Spleen (tissue), 13 donors: ENCODE measurements around the gene METRNL. TPM values are rescaled to one million over a fixed set of nuclear protein-coding genes. Genes with fewer than 3 reads are reported as not detected.
"Not testable (repeated sequence)": the region's sequence is repeated elsewhere in the genome, so short reads cannot be mapped to it uniquely, and the experiment has no call there.

Experiments used
- DNase-seq: peaks from one replicate; pipeline ENCODE4 v3.0.0-alpha.2; 2020
- H3K27ac ChIP-seq, 8 donors: fragments of 200-600 bp; sonication (generic) in 7 of 8; 1 replicate in 4 of 8; 2 replicates in 4 of 8; pipeline versions ENCODE4 v1.5.0 to v1.8.0; 2016 to 2021; ENCODE audit warnings: inconsistent platforms in 4 of 8, mild to moderate bottlenecking in 4 of 8, moderate library complexity in 1 of 8
- H3K27me3 ChIP-seq, 7 donors: fragments of 200-600 bp; sonication (generic) in 6 of 7; replicated peaks in 1 of 7; 1 replicate in 4 of 7; 2 replicates in 3 of 7; pipeline versions ENCODE4 v1.5.0 to v1.8.0; 2016 to 2021; ENCODE audit warnings: inconsistent platforms in 3 of 7, mild to moderate bottlenecking in 1 of 7
- H3K36me3 ChIP-seq, 6 donors: fragments of 200-600 bp; sonication (generic) in 5 of 6; 1 replicate in 4 of 6; 2 replicates in 2 of 6; pipeline versions ENCODE4 v1.5.0 to v1.8.0; 2016 to 2021; ENCODE audit warnings: inconsistent platforms in 2 of 6
- H3K4me1 ChIP-seq, 6 donors: fragments of 200-600 bp; sonication (generic) in 5 of 6; 1 replicate in 3 of 6; 2 replicates in 3 of 6; pipeline versions ENCODE4 v1.5.0 to v1.8.0; 2016 to 2021; ENCODE audit warnings: inconsistent platforms in 3 of 6
- H3K4me3 ChIP-seq, 8 donors: fragments of 200-600 bp; sonication (generic) in 7 of 8; 1 replicate in 4 of 8; 2 replicates in 4 of 8; pipeline versions ENCODE4 v1.5.0 to v1.8.0; 2016 to 2021; ENCODE audit warnings: inconsistent platforms in 4 of 8, mild to moderate bottlenecking in 4 of 8, moderate library complexity in 2 of 8
- H3K9me3 ChIP-seq, 8 donors: fragments of 200-600 bp; sonication (generic) in 7 of 8; 1 replicate in 4 of 8; 2 replicates in 4 of 8; pipeline versions ENCODE4 v1.5.0 to v1.8.0; 2016 to 2021; ENCODE audit warnings: inconsistent platforms in 4 of 8
- POLR2A ChIP-seq, 3 donors: fragments of 450-650 bp; IDR thresholded peaks; one replicate each; pipeline ENCODE4 v1.5.1; 2017; ENCODE audit warnings: antibody characterized with exemption in 3 of 3, mild to moderate bottlenecking in 1 of 3
- POLR2AphosphoS5 ChIP-seq, 3 donors: sonication (generic); formaldehyde crosslinking; IDR thresholded peaks; one replicate each; pipeline ENCODE4 v1.5.1; 2017; ENCODE audit warnings: antibody characterized with exemption in 3 of 3
- WGBS, 5 donors: extraction: QIAGEN DNeasy Blood & Tissue Kit in 3 of 5; methylation state at CpG; one replicate each; pipeline versions ENCODE4 v1.1.5 to v1.1.7; 2013 to 2018; 5-methylcytosine and 5-hydroxymethylcytosine counted together
- intact Hi-C: fragments of 100-400 bp; cut with DNase I; formaldehyde crosslinking; loops from one replicate; pipeline ENCODE4 v1.15.0; 2023; ENCODE audit warnings: low total_unique reads
- long read RNA-seq, 2 donors: transcript quantifications; one replicate each; lab custom pipeline, GENCODE V29; 2026
- polyA plus RNA-seq, 3 donors: library from polyadenylated mRNA; stranded (reverse); fragments of 200-250 nt; gene quantifications; one replicate each; pipeline ENCODE4 v1.2.1, GENCODE V29; 2013
- total RNA-seq, 7 donors: library from RNA; depleted of rRNA in 3 of 7; stranded (reverse); fragments of >200 nt in 3 of 7; fragmentation: NEBNext Ultra II Directional in 4 of 7; extraction: Animal tissue kit (Norgen Biotek cat#: 25700) in 4 of 7; gene quantifications; one replicate each; pipeline versions ENCODE4 v1.1.0 to v1.2.1, GENCODE V29; 2016 to 2021
- TF ChIP-seq, protein P1 (sequence below), 11 experiments: fragments of 200-600 bp in 7 of 11; fragments of 450-650 bp in 4 of 11; sonication (generic) in 4 of 11; IDR thresholded peaks in 8 of 11; conservative IDR thresholded peaks in 3 of 11; 1 replicate in 7 of 11; 2 replicates in 4 of 11; pipeline versions ENCODE4 v1.4.0 to v1.8.0; 2016 to 2021; ENCODE audit warnings: antibody characterized with exemption in 11 of 11, inconsistent platforms in 4 of 11, mild to moderate bottlenecking in 1 of 11
- donor health status: healthy with polysubstance abuse.
- donor health status: DM: no; HTN: no; CAD: no; lungs with moderate emphysema.
- donor health status: DM: no; HTN: no; CAD: no.
- donor health status: Bipolar disorder and iron deficiency.
- donor health status: healthy.
- donor health status: DM: no; HTN: no; CAD: no.
- donor health status: DM: yes; HTN: yes; CAD: no.

Gene METRNL, protein sequence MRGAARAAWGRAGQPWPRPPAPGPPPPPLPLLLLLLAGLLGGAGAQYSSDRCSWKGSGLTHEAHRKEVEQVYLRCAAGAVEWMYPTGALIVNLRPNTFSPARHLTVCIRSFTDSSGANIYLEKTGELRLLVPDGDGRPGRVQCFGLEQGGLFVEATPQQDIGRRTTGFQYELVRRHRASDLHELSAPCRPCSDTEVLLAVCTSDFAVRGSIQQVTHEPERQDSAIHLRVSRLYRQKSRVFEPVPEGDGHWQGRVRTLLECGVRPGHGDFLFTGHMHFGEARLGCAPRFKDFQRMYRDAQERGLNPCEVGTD
- 10 to 100 TPM; 14.7 to 51.2 (median 38.5) TPM for total RNA-seq
- 10 to 100 TPM; 15.3 to 26.5 (median 21.8) TPM for polyA plus RNA-seq
- long read RNA-seq, donor 1, transcript METRNL-201 (4 exons, 1,605 nt) = major isoform, 5 of 7 reads
- long read RNA-seq, donor 1, partial matches to known transcripts = 0 of 7 reads
- long read RNA-seq, donor 1, other reads (novel, unspliced or antisense) = 0 of 7 reads
- long read RNA-seq, donor 2, transcript METRNL-201 (4 exons, 1,605 nt) = major isoform, 5 of 7 reads
- long read RNA-seq, donor 2, partial matches to known transcripts = 0 of 7 reads
- long read RNA-seq, donor 2, other reads (novel, unspliced or antisense) = 0 of 7 reads

DNA sequence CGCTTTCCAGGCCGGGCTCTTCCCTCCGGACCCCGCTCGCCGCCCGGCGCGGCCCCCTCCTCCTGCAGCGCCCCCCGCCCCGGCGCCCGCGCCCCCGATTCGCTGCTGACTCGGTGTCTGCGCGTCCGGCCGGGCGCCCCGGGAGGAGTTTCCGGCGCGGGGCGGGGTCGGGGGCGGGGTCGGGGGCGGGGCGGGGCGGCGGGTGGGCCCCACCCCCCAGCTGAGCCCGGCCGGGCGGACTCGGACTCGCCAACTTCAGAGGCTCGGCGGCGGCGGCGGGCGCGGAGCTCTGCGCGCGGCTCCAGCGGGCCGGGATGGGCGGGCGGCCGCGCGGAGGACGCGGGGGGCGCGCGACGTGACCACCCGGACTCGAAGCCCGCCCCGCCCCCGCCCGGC lies at the start of gene METRNL:
Gene METRNL, plus strand, starts transcription at position 258 of the 396 bp plus-strand sequence. CDS start 207 bp downstream, outside the sequence.
- Histone ChIP-seq H3K36me3 (no peaks in the 10 kb centered on the region), H3K9me3 (no peaks in the 10 kb centered on the region), H3K4me3 (peak within 1 kb of the TSS; percentile 52 to 84 (median 66)), H3K27me3 (peaks cover 0 to 45% (median 5%) of the 10 kb centered on the region in 7 donors), H3K27ac (peak within 1 kb of the TSS; percentile 42 to 91 (median 76)), H3K4me1 (peaks cover 13 to 62% (median 43%) of the 10 kb centered on the region in 6 donors)
- intact Hi-C loops = no loop called here
- 0 to 1% (median 1%) methylated on average over 1 to 69 of the region's 69 CpGs for WGBS, 5 donors
- peak; percentile 94 for DNase-seq
- peak in 1 of 3 donors; percentile 87 for TF ChIP-seq POLR2A (IDR thresholded peaks at IDR 0.05)
- TF ChIP-seq, protein P1, sequence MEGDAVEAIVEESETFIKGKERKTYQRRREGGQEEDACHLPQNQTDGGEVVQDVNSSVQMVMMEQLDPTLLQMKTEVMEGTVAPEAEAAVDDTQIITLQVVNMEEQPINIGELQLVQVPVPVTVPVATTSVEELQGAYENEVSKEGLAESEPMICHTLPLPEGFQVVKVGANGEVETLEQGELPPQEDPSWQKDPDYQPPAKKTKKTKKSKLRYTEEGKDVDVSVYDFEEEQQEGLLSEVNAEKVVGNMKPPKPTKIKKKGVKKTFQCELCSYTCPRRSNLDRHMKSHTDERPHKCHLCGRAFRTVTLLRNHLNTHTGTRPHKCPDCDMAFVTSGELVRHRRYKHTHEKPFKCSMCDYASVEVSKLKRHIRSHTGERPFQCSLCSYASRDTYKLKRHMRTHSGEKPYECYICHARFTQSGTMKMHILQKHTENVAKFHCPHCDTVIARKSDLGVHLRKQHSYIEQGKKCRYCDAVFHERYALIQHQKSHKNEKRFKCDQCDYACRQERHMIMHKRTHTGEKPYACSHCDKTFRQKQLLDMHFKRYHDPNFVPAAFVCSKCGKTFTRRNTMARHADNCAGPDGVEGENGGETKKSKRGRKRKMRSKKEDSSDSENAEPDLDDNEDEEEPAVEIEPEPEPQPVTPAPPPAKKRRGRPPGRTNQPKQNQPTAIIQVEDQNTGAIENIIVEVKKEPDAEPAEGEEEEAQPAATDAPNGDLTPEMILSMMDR (IDR thresholded peaks at IDR 0.05 in 8 of 11, conservative IDR thresholded peaks at IDR 0.05 in 3 of 11) = no peak
- peak; percentile 86 to 92 (median 89) for TF ChIP-seq POLR2AphosphoS5 (IDR thresholded peaks at IDR 0.05)

DNA sequence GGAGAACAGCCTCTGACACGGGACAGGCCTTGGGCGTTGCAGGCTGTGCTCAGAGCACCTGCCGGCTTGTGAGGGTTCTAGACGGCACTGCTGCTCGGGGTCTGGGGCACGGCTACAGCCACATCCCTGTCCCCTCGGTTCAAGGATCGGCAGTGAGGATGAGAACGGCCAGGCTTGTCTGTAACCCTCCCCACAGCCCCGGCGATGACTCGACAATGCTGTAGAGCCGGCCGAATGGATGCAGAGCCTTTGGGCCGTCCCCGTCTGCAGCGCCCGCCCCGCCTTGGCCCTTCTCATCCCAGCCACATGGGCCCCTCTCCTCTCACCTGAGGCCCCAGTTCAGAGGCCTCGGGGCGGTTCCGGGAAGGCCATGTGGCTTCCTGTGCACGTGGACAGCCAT lies 49.0 kb upstream of the METRNL start:
- intact Hi-C loops = no loop called here
- H3K4me1 ChIP-seq = no peaks in the 10 kb centered on the region
- peak; percentile 54 for DNase-seq
- no peak overlapping the region for H3K27ac ChIP-seq
- H3K27me3 ChIP-seq = no peaks in the 10 kb centered on the region
- no peaks in the 10 kb centered on the region for H3K9me3 ChIP-seq
- no peak for TF ChIP-seq POLR2A (IDR thresholded peaks at IDR 0.05)
- TF ChIP-seq, protein P1 (IDR thresholded peaks at IDR 0.05 in 8 of 11, conservative IDR thresholded peaks at IDR 0.05 in 3 of 11) = no peak
- TF ChIP-seq POLR2AphosphoS5 (IDR thresholded peaks at IDR 0.05) = no peak
- peaks cover 0 to 56% (median 0%) of the 10 kb centered on the region in 6 donors for H3K36me3 ChIP-seq
- no peak overlapping the region for H3K4me3 ChIP-seq
- WGBS, 5 donors = 86 to 96% (median 91%) methylated on average over 20 to 23 of the region's 23 CpGs

DNA sequence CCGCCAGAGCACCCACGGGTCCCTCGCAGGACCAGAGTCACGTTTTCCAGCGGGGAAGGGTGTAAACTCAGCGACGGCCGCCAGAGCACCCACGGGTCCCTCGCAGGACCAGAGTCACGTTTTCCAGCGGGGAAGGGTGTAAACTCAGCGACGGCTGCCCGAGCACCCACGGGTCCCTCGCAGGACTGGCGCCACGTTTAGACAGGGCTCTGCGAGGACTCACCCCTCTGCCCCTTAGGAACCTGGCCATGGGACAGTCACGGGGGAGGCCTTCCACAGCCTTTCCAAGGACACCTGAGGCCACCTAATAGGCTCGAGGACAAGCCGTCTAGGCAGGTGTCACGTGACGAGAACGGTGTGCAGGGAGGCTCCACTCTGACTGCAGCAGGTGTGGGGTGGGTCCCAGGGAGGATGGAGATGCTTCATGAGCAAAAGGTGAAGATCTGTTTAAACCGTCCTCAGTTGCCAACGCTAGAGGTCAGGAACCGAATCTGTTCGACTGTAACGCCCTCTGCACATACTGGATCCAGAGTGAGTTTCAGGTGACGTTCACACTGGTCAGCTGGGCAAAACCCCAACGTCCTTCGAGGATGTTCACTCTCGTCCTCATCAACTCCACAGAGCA lies 48.0 kb upstream of the METRNL start:
- TF ChIP-seq POLR2AphosphoS5 (IDR thresholded peaks at IDR 0.05) (no peak), POLR2A (IDR thresholded peaks at IDR 0.05) (no peak)
- TF ChIP-seq, protein P1 (IDR thresholded peaks at IDR 0.05 in 8 of 11, conservative IDR thresholded peaks at IDR 0.05 in 3 of 11) = no peak

DNA sequence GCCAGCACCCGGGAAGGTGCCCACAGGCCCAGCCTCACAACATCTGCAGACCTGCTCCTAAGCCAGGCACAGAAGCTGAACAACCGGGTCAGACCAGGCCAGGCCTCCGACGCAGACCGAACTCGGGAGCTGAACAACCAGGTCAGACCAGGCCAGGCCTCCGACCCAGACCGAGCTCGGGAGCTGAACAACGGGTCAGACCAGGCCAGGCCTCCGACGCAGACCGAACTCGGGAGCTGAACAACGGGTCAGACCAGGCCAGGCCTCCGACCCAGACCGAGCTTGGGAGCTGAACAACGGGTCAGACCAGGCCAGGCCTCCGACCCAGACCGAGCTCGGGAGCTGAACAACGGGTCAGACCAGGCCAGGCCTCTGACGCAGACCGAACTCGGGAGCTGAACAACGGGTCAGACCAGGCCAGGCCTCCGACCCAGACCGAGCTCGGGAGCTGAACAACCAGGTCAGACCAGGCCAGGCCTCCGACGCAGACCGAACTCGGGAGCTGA lies 47.4 kb upstream of the METRNL start:
- H3K9me3 ChIP-seq, H3K27me3 ChIP-seq, H3K27ac ChIP-seq, intact Hi-C loops, H3K4me1 ChIP-seq, H3K4me3 ChIP-seq: not testable (repeated sequence)
- 88 to 94% (median 91%) methylated on average over 16 to 33 of the region's 33 CpGs for WGBS, 5 donors
- DNase-seq = peak; percentile 66
- peaks cover 0 to 67% (median under 1%) of the 10 kb centered on the region in 6 donors for H3K36me3 ChIP-seq

More for the DNA sequence above, 48.0 kb upstream of the METRNL start:
- Histone ChIP-seq H3K9me3 (no peaks in the 10 kb centered on the region), H3K36me3 (peaks cover 0 to 61% (median 0%) of the 10 kb centered on the region in 6 donors), H3K4me1 (no peaks in the 10 kb centered on the region), H3K27me3 (no peaks in the 10 kb centered on the region), H3K27ac (no peak overlapping the region), H3K4me3 (no peak overlapping the region)
- 92 to 96% (median 94%) methylated on average over 34 to 35 of the region's 35 CpGs for WGBS, 5 donors
- intact Hi-C loops = no loop called here
- DNase-seq = peak; percentile 56
